Stimulated activated CD4-positive, alpha-beta T cell treated with anti-CD3 and anti-CD28 coated beads, Interleukin-1b, Interleukin-23, amount 100 ng/mL, for 24 hours (primary cell): ENCODE results near the gene P2RY2.

Source experiments
- DNase-seq, 4 experiments: peaks; one replicate each; pipeline ENCODE4 v3.0.0-alpha.2; 2020; ENCODE audit warnings: low read depth in 4 of 4, low spot score in 1 of 4

The P2RY2 gene

DNA sequence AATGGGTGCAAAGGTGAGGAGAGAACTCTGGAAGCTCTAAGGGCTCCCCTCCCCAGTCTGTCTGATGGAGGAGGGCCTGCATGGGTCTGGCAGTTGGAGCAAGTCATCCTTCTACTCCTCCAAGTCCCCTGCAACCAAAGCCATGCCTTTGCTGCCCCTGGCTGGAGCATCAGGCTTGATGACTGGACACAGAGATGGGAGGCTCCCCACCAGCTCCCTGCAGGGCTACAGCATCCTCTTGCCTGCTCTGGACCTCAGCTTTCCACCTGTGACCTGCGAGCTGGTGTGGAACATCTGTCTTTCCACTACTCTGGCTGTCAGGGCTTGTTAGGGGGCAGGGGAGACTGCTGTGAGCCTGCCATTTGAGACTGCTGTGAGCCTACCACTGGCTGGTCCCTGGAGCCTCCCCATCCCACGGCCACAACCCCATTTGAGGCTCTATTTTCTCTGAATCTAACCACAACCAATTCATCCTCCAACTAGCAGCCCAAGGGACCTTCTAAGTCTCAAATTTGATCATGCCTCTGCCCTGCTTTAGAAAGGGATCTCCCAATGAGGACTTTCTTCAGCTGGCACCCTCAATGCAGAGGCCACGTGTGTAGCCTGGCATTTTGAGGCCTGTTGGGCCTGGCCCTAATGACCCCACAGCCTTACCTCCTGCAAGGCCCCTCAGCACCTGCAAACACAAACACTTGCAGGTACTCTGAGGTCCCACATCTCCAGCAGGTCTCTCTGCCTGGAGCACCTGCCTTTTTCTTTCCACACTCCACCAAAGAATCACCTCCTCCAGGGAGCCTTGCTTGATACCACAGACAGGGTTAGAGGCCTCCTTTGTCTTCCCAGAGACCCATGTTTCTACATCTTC, 63.9 kb downstream of the P2RY2 start:
- DNase-seq: no peak

DNA sequence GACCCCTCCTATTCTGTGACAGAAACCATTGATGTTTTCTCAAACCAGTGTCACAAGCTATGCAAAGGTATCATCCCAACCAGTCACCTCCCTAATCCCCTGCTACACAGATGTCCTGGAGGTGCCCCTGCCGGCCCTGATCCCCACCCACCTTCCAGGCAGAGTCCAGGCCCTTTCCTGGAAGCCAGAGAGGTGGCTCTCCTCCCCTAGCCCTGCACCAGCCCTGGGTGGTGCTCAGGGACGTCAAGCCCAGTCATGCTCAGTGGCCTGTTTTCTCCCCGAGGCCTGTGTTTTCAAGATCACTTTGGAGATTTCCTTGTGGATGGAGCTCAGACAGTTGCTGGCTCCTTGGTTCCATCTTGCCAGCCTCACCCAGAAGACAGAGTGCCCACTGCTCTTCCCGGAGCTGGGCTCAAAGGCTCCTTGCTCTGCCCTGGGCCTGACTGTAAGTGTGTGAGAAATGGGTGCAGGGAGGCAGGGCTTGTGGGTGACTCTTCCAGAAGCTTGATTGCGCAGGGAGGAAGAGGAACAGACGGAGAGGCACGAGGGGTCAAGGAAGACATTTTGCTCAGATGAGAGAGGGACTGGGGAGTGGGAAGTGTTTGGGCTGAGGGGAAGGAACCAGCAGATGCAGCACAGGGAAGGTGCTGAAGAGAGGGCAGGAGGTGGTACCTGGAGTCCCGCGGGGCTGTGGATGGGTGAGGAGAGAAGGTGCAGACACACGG, 65.4 kb downstream of the P2RY2 start:
- DNase-seq: no peak

DNA sequence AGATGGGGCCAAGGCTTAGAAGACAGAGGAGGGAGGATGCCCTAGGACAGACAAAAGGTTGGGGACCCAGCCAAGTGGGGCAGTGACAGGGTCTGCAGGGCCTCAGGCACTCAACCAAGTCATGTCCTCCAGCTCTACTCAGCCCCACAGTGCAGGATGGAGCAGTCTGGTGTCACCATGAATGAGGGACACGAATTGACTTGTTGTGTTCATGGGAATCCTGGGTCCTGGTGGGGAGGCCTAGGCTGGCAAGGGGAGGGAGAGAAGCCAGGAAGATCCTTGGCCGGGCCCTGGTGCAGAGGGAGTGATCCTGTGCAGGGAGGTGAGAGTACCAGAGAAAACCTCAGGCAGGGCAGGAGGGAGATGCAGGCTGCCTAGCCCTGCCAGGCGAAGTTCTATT, 66.0 kb downstream of the P2RY2 start:
- no peak for DNase-seq

DNA sequence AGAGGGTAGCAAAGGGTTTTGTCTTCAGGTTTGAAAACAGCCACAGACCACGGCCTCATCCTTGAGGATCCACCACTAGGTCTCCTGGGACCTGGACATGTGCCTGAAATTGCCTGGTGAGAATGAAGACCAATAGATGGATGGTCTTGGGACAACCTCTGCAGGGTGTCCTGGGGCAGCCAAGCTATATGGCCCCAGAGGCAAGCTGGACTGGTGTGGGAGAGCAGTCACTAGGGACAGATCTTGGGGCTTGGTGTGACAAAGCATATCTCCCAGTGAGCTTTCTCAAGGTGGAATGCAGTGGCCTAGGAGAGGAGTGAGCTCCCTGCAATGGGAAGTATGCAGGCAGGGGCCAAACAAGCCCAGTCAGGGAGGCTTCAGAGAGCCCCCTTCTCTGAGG, 67.6 kb downstream of the P2RY2 start:
- no peak for DNase-seq
